NCI-H2196 treated with DMSO at 0.1 percent for 48 hours (cell line): Measurements from ENCODE around the gene KCNS1.
"Not testable (repeated sequence)": the region's sequence is repeated elsewhere in the genome, so short reads cannot be mapped to it uniquely, and the experiment has no call there.

Experiments used
- DNase-seq: peaks from one replicate; lab custom pipeline; 2025; ENCODE audit not compliant: unreplicated experiment; lab: John Stamatoyannopoulos, UW

The KCNS1 gene

GRCh38 chr20:45080867-45081624, 19.9 kb downstream of the KCNS1 start:
- DNase-seq = no peak

GRCh38 chr20:45077559-45077958, 23.4 kb downstream of the KCNS1 start:
- DNase-seq = no peak

GRCh38 chr20:45073221-45073620, 27.7 kb downstream of the KCNS1 start:
- no peak for DNase-seq

GRCh38 chr20:45072066-45072465, 28.9 kb downstream of the KCNS1 start:
- no peak for DNase-seq

GRCh38 chr20:45070932-45071632, 29.8 kb downstream of the KCNS1 start:
- DNase-seq = no peak

GRCh38 chr20:45069261-45069660, 31.7 kb downstream of the KCNS1 start:
- DNase-seq = no peak

- DNase-seq = no peak
Observed at GRCh38 chr20:45067558-45067957, 33.4 kb downstream of the KCNS1 start.

GRCh38 chr20:45067087-45067486, 33.8 kb downstream of the KCNS1 start:
- no peak for DNase-seq

- no peak for DNase-seq
Observed at GRCh38 chr20:45066372-45066771, 34.6 kb downstream of the KCNS1 start.

GRCh38 chr20:45064812-45065211, 36.1 kb downstream of the KCNS1 start:
- no peak for DNase-seq

GRCh38 chr20:45063107-45063506, 37.8 kb downstream of the KCNS1 start:
- DNase-seq = not testable (repeated sequence)

- DNase-seq = no peak
Observed at GRCh38 chr20:45061244-45061643, 39.7 kb downstream of the KCNS1 start.

- DNase-seq = no peak
Observed at GRCh38 chr20:45060294-45060693, 40.6 kb downstream of the KCNS1 start.

GRCh38 chr20:45059022-45059728, 41.8 kb downstream of the KCNS1 start:
- DNase-seq = no peak

GRCh38 chr20:45058168-45058850, 42.6 kb downstream of the KCNS1 start:
- DNase-seq = no peak

- no peak for DNase-seq
Observed at GRCh38 chr20:45056473-45057173, 44.3 kb downstream of the KCNS1 start.

GRCh38 chr20:45055056-45055455, 45.9 kb downstream of the KCNS1 start:
- DNase-seq = no peak

GRCh38 chr20:45053430-45054351, 47.2 kb downstream of the KCNS1 start:
- DNase-seq = no peak

- no peak for DNase-seq
Observed at GRCh38 chr20:45052698-45053429, 48.1 kb downstream of the KCNS1 start.
